NCI-H526 (cell line): Measurements from ENCODE around the gene LRP1.
A peak's percentile ranks its signal among the peaks of the same experiment; 100 is the strongest.

ENCODE experiments used
- DNase-seq, 2 experiments: peaks; one replicate each; lab custom pipeline; 2025; lab: John Stamatoyannopoulos, UW

The LRP1 gene

GRCh38 chr12:57194253-57194652 is 66.0 kb downstream of the LRP1 start:
- DNase-seq = peak in 1 of 2 experiments; percentile 57

DNA sequence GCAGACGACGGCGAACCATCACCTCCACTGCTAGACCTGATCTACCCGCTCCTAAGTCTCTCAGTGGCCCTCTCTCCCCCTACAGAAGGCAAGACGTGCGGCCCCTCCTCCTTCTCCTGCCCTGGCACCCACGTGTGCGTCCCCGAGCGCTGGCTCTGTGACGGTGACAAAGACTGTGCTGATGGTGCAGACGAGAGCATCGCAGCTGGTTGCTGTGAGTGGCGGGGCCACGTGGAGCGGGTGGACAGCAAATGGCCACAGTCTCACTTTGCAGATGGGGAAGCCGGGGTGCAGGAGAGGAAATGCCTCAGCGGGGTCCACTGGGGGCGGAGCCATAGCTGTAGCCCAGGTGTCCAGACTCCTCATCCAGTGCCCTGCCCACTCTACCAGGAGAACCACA is 66.9 kb downstream of the LRP1 start:
- DNase-seq = no peak

GRCh38 chr12:57195611-57196371 is 67.5 kb downstream of the LRP1 start:
- DNase-seq = peak in 1 of 2 experiments; percentile 72

DNA sequence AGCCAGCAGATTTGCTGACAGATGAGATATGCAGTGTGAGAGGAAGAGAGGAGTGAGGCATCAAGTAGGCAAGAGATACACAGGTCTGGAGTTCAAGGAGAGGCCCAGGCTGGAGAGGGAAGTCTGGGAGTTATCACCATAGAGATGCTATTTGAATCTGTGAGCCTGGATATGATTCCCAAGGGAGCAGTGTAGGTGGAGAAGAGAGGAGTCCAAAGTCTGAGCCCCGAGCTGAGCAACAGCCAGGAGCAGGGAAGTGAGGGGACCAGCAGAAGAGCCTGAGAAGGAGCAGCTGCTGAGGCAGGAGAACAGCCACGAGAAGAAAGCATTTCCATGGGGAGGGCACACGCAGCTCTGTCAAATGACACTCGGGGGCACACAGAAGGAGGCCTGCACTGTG is 68.2 kb downstream of the LRP1 start:
- peak; percentile 97 for DNase-seq

GRCh38 chr12:57196956-57197355 is 68.7 kb downstream of the LRP1 start:
- DNase-seq = peak in 1 of 2 experiments; percentile 75

- DNase-seq = no peak
Observed at GRCh38 chr12:57198329-57198728, 70.0 kb downstream of the LRP1 start.

- DNase-seq = no peak
Observed at GRCh38 chr12:57199191-57199590, 70.9 kb downstream of the LRP1 start.

DNA sequence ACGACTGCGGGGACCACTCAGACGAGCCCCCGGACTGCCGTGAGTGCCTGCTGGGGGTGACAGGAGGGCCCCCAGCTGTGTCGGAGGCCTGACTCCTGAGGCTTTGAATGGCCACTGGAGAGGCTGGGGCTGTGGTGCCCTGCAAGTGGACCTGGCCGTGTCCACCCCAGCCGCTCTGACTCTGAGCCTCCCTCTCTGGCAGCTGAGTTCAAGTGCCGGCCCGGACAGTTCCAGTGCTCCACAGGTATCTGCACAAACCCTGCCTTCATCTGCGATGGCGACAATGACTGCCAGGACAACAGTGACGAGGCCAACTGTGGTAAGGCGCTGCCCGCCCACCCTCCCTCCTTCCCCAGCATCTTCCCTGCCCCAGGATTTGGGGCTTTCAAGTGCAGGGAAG is 72.2 kb downstream of the LRP1 start:
- DNase-seq = no peak

DNA sequence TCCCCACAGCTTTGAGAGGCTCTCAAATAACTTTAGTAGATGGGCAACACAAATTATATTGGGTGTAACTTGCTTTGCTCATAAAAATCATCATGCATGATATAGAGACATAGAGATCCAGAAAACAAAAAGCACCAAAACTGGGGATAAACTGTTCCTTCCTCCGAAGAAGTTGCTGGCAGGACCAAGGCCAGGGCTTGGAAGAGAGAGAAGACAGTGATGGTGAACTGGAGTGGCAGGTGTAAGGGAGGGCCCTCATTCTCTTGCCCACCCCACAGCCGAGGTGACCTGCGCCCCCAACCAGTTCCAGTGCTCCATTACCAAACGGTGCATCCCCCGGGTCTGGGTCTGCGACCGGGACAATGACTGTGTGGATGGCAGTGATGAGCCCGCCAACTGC is 72.9 kb downstream of the LRP1 start:
- DNase-seq = no peak

- DNase-seq = no peak
Observed at GRCh38 chr12:57201631-57202030, 73.3 kb downstream of the LRP1 start.

DNA sequence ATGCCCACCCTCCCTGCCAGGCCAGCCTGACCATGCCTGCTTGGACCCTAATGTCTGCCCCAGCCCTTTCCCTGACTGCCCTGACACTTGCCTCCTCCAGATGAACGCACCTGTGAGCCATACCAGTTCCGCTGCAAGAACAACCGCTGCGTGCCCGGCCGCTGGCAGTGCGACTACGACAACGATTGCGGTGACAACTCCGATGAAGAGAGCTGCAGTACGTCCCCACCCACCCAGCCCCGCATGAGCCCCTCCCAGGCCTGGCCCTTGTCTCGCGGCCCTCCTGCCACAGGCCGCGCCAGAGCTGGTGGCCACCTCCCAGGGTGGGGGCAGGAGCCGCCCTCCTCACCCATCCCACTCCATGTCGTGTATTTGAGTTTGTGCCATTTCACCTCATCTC is 74.0 kb downstream of the LRP1 start:
- no peak for DNase-seq

DNA sequence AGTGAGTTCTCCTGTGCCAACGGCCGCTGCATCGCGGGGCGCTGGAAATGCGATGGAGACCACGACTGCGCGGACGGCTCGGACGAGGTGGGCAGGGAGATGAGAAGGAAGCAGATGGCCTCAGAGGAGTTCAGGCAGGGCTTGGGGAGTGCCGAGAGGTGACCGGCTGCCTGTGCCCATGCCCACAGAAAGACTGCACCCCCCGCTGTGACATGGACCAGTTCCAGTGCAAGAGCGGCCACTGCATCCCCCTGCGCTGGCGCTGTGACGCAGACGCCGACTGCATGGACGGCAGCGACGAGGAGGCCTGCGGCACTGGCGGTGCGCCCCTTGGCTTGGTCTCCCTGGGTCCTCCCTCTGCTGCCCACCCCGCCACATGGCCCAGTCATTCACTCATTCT is 74.9 kb downstream of the LRP1 start:
- DNase-seq = no peak

DNA sequence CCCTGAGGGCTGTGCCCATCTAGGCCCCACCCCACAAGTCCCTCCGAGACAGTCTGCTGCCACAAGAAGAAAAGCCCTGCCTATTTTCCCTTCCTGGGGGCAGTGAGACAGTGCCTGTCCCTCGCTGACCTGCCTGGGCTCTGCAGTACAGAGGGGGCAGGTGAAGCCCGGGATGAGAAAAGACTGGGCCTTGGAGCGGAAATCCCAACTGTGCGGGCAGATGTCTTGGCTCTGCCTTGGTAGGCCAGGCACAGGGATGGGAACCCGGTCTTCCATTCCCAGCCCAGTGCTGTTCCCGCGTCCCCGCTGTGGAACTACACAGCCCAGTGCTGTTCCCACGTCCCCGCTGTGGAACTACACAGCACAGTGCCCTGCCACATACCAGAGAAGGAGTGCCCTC is 75.5 kb downstream of the LRP1 start:
- DNase-seq = no peak

DNA sequence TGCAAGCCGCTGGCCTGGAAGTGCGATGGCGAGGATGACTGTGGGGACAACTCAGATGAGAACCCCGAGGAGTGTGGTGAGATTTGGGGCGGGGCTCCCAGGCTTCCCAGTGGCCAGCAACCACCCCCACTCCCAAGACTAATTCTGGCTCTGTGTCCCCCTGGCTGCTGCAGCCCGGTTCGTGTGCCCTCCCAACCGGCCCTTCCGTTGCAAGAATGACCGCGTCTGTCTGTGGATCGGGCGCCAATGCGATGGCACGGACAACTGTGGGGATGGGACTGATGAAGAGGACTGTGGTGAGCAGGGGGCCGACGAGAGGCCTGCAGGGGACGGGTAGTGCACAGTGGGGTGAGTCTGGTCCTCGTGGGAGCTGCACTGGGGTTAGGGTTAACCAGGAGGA is 76.2 kb downstream of the LRP1 start:
- DNase-seq = no peak

- no peak for DNase-seq
Observed at GRCh38 chr12:57205186-57205585, 76.9 kb downstream of the LRP1 start.

- no peak for DNase-seq
Observed at GRCh38 chr12:57205931-57206330, 77.6 kb downstream of the LRP1 start.

DNA sequence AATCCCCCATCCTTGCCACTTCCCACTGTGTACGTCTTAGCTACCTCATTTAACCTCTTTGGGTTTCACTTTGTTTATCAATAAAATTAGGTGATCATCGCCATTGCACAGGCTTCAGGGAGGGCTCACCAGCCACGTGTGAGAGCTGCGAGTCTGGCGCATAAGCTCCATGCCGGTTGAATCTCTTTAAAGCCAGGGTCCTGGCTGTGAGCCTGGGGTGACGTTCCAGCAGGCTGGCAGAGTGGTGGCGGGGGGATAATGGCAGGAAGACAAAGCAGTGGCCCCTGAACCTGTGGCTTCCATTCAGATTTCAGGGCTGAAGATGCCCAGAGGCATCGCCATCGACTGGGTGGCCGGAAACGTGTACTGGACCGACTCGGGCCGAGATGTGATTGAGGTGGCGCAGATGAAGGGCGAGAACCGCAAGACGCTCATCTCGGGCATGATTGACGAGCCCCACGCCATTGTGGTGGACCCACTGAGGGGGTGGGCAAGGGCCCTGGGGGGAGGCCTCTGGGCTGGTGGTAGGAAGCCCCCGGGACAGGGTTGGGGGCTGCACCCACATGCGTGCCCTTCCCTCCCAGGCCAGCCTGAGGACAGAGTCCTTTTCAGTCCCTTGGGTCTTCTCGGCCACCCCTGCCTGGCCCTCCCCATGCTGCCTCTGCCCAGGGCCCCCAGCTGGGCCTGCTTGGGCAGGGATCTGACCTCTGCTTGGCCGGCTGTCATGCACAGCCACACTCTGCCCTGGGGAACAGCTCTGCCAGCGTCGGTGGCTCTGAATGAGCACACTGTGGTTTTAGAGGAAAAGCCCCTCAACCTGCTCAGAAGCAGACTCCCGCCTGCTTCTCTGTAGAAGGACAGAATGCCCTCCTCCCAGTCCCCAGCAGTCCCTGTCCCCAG is 79.7 kb downstream of the LRP1 start:
- DNase-seq = no peak

- DNase-seq = no peak
Observed at GRCh38 chr12:57208631-57209282, 80.5 kb downstream of the LRP1 start.

GRCh38 chr12:57209916-57210315 is 81.6 kb downstream of the LRP1 start:
- no peak for DNase-seq

GRCh38 chr12:57210461-57210860 is 82.2 kb downstream of the LRP1 start:
- DNase-seq = no peak

DNA sequence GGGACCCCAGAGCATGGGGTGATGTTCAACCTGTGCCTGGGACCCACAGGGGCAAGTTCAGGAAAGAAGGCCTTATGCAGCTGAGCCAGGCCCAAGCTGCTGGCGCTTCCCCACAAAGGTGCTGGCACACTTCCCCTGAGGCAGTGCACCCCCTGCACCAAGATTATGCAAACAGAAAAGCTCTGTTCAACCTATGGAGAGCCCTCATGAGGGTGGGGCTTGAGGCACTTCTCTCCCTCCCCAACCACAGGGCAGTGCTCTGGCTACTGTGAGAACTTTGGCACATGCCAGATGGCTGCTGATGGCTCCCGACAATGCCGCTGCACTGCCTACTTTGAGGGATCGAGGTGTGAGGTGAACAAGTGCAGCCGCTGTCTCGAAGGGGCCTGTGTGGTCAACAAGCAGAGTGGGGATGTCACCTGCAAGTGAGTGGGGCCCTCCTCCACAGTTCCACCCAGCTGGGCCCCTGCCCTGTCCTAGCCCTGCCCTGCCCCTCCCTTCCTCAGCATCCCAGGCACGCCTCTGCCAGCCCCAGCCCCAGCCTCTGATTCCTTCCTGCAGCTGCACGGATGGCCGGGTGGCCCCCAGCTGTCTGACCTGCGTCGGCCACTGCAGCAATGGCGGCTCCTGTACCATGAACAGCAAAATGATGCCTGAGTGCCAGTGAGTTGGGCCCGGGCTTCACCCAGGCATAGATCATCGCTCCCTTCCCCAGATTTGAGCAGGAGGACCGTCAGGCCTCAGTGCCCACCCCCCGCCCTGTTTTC is 82.8 kb downstream of the LRP1 start:
- peak; percentile 69 to 87 for DNase-seq
